Neural crest cell (in vitro differentiated cells): ENCODE results near the gene NOL4L. TPM values are rescaled to one million over a fixed set of nuclear protein-coding genes. Genes with fewer than 3 reads are reported as not detected.

Source experiments
- DNase-seq: peaks from one replicate; pipeline ENCODE4 v3.0.0; 2021; ENCODE audit warnings: low read depth, mixed read lengths, low spot score
- H3K27ac Mint-ChIP-seq: one replicate; pipeline ENCODE4 v1.8.0; 2021; ENCODE audit warnings: mild to moderate bottlenecking, mixed read lengths; ENCODE audit not compliant: unreplicated experiment
- H3K27me3 Mint-ChIP-seq: 2 replicates; pipeline ENCODE4 v1.8.0; 2021; ENCODE audit warnings: low read depth, mild to moderate bottlenecking, mixed read lengths
- H3K36me3 Mint-ChIP-seq: 2 replicates; pipeline ENCODE4 v1.8.0; 2021; ENCODE audit warnings: low read depth, mild to moderate bottlenecking, mixed read lengths
- H3K4me1 Mint-ChIP-seq: 2 replicates; pipeline ENCODE4 v1.8.0; 2021; ENCODE audit warnings: mixed read lengths
- H3K4me3 Mint-ChIP-seq: one replicate; pipeline ENCODE4 v1.8.0; 2021; ENCODE audit warnings: mild to moderate bottlenecking, mixed read lengths
- H3K9me3 Mint-ChIP-seq: 2 replicates; pipeline ENCODE4 v1.8.0; 2021; ENCODE audit warnings: mixed read lengths
- total RNA-seq: library from RNA; stranded (reverse); gene quantifications from 2 replicates; pipeline ENCODE4 v1.2.1, GENCODE V29; 2021
- TF ChIP-seq, protein P1 (sequence below): fragments of 200-600 bp; sonication (generic); conservative IDR thresholded peaks from 2 replicates; pipeline ENCODE4 v1.5.0; 2021; ENCODE audit warnings: antibody characterized with exemption, mild to moderate bottlenecking

NOL4L gene
- total RNA-seq, 1 donor from 2014 or later = 52.3 TPM

DNA sequence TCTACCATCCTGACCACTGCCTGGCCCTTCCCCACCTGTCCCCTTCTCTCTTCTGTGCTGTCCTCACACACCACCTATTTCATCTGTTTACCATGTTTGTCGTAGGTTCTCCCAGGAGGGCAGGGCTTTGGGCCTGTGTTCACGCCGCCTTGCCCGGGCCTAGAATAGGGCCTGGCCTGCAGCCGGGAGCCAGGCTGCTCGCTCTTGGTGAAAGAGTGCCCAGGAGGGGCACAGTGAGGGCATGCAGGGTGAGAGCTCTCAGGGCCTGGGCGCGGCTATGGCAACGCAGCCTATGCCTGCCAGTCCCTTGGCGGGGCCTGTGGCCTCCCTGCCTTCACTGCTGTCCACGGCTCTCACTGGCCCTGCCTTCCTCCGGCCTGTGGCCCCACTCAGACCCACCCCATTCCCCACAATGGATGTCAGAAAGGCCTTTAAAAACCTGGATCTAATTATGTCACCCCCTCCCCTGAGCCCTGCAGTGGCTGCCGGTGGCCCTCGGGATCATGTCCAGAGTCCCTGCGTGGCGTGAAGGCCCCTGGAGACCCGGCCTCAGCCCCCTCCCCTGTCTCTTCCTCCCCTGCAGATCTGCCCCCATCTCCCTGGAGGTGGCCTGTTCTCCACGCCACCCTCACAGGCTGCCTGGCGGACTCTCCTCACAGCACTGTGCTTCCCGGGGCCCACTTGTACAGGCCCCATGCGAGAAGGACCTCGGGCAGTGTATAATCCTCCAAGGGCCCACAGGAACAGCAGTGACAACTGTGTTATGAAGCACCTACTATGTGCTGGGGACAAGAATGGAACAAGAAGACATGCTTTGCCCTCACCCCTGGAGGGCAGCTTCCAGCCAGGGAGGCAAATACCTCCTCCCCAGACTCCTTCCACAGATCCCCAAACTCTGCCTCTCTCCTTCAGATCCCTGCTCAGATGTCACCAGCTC is 22.9 kb upstream of the NOL4L start:
- no peak for DNase-seq
- Mint-ChIP-seq H3K9me3 (peaks cover under 1% of the 10 kb centered on the region), H3K36me3 (no peaks in the 10 kb centered on the region), H3K4me1 (peaks cover 20% of the 10 kb centered on the region), H3K4me3 (no peak overlapping the region), H3K27ac (peak overlapping the region; percentile 38), H3K27me3 (peaks cover 4% of the 10 kb centered on the region)
- TF ChIP-seq, protein P1, sequence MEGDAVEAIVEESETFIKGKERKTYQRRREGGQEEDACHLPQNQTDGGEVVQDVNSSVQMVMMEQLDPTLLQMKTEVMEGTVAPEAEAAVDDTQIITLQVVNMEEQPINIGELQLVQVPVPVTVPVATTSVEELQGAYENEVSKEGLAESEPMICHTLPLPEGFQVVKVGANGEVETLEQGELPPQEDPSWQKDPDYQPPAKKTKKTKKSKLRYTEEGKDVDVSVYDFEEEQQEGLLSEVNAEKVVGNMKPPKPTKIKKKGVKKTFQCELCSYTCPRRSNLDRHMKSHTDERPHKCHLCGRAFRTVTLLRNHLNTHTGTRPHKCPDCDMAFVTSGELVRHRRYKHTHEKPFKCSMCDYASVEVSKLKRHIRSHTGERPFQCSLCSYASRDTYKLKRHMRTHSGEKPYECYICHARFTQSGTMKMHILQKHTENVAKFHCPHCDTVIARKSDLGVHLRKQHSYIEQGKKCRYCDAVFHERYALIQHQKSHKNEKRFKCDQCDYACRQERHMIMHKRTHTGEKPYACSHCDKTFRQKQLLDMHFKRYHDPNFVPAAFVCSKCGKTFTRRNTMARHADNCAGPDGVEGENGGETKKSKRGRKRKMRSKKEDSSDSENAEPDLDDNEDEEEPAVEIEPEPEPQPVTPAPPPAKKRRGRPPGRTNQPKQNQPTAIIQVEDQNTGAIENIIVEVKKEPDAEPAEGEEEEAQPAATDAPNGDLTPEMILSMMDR = no peak

DNA sequence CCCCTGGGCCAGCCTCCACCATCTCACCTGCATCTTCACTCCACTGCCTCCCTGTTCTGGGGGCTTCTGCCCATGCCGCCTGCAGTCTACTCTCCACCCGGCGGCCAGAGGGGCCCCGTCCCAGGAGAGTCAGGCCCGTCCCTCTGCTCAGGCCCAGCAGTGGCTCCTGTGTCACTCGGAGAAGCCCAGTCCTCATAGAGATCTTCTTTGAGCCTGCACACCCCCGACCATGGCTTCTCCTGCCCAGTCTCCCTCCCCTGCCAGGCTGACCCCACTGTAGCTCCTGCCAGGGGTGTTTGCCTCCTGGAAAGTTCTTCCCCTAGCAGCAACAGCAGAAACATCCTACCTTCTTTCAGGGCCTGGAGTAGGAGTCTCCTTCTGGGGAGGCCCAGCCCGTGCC is 22.2 kb upstream of the NOL4L start:
- peaks cover 20% of the 10 kb centered on the region for H3K4me1 Mint-ChIP-seq
- H3K9me3 Mint-ChIP-seq = no peaks in the 10 kb centered on the region
- no peak overlapping the region for H3K4me3 Mint-ChIP-seq
- peaks cover 4% of the 10 kb centered on the region for H3K27me3 Mint-ChIP-seq
- peak overlapping the region; percentile 31 for H3K27ac Mint-ChIP-seq
- TF ChIP-seq, protein P1 = no peak
- H3K36me3 Mint-ChIP-seq = no peaks in the 10 kb centered on the region
- no peak for DNase-seq

DNA sequence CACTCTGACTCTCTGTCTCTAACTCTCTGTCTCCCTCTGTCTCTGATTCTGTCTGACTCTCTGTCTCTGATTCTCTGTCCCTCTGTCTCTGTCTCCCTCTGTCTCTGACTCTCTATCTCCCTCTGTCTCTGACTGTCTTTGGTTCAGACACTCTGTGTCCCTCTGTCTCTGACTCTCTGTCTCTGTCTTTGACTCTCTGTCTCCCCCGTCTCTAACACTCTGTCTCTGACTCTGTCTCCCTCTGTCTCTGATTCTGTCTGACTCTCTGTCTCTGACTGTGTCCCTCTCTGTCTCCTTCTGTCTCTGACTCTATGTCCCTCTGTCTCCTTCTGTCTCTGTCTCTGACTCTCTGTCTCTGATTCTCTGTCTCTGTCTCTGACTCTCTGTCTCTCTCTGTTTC is 21.7 kb upstream of the NOL4L start:
- Mint-ChIP-seq H3K27me3 (peaks cover 4% of the 10 kb centered on the region), H3K27ac (no peak overlapping the region), H3K9me3 (no peaks in the 10 kb centered on the region), H3K4me3 (no peak overlapping the region), H3K4me1 (peaks cover 18% of the 10 kb centered on the region), H3K36me3 (no peaks in the 10 kb centered on the region)
- TF ChIP-seq, protein P1 = no peak
- no peak for DNase-seq

DNA sequence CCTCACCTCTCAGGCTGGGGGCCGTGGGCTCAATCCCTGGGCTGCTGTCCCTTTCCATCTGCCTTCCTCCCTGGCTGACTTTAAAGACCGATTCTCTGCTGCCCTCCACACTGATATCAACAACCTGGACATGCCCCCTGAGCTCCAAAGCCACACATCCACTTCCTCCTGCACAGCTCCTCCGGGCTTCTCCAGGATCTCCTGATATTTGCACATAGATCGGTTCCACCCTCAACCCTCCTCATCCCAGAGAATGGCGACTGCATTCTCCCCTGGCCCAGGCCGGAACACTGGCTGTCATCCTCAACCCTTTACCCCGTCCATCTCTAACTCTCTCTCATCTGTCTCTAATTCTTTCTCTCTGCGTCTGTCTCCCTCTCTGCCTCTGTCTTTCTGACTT is 21.0 kb upstream of the NOL4L start:
- Mint-ChIP-seq H3K9me3 (no peaks in the 10 kb centered on the region), H3K27me3 (peaks cover 4% of the 10 kb centered on the region), H3K27ac (no peak overlapping the region), H3K36me3 (no peaks in the 10 kb centered on the region), H3K4me1 (peaks cover 13% of the 10 kb centered on the region), H3K4me3 (no peak overlapping the region)
- no peak for DNase-seq
- TF ChIP-seq, protein P1 = no peak

DNA sequence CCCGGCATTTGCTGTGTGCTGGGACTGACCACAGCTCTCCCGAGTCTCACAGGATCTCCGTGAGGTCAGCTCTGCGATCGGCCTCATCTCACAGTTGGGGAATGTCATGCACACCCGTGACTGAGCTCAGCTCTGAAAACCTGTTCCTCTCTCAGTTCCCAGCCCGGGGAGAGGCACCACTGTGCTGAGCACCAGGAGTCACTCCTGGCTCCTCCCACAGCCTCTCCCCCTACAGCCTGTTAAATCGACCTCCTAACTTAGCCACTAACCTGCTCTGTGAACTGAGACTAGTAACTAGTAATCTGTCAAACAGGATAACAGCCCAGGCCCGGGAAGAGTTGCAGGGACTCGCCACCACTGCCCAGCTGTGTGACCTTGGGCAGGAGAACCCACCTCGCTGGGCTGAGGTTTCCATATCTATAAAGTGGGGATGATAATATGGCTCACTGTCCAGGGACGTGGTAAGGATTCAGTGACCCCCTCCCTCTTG is 20.1 kb upstream of the NOL4L start:
- Mint-ChIP-seq H3K9me3 (no peaks in the 10 kb centered on the region), H3K36me3 (no peaks in the 10 kb centered on the region), H3K27ac (no peak overlapping the region), H3K4me1 (peaks cover 10% of the 10 kb centered on the region), H3K4me3 (no peak overlapping the region), H3K27me3 (peaks cover 4% of the 10 kb centered on the region)
- TF ChIP-seq, protein P1 = no peak
- no peak for DNase-seq
